Thymus (tissue), 11 donors: ENCODE results near the gene GAK. TPM values are rescaled to one million over a fixed set of nuclear protein-coding genes. Genes with fewer than 3 reads are reported as not detected.
"Not testable (repeated sequence)": the region's sequence is repeated elsewhere in the genome, so short reads cannot be mapped to it uniquely, and the experiment has no call there.

ENCODE experiments used
- DNase-seq, 9 donors: peaks; one replicate each; pipeline ENCODE4 v3.0.0-alpha.2; 2013; ENCODE audit warnings: low spot score in 9 of 9, low read depth in 6 of 9, missing footprints in 1 of 9
- H3K27ac ChIP-seq, 2 donors: one replicate each; pipeline ENCODE4 v1.5.1; 2013; ENCODE audit warnings: control low read depth in 1 of 2, low read depth in 1 of 2, low read length in 1 of 2, mild to moderate bottlenecking in 1 of 2, moderate library complexity in 1 of 2
- H3K27me3 ChIP-seq, 2 donors: one replicate each; pipeline ENCODE4 v1.5.1; 2013; ENCODE audit warnings: low read length in 1 of 2; ENCODE audit not compliant: control insufficient read depth in 2 of 2, insufficient read depth in 1 of 2
- H3K36me3 ChIP-seq, 2 donors: one replicate each; pipeline ENCODE4 v1.5.1; 2013; ENCODE audit warnings: low read length in 1 of 2, mild to moderate bottlenecking in 1 of 2, moderate library complexity in 1 of 2; ENCODE audit not compliant: control insufficient read depth in 2 of 2, insufficient read depth in 2 of 2
- H3K4me1 ChIP-seq, 2 donors: one replicate each; pipeline ENCODE4 v1.5.1; 2013; ENCODE audit warnings: low read length in 2 of 2; ENCODE audit not compliant: control insufficient read depth in 2 of 2, insufficient read depth in 2 of 2
- H3K4me3 ChIP-seq, 2 donors: one replicate each; pipeline ENCODE4 v1.5.1; 2013; ENCODE audit warnings: low read length in 2 of 2, control low read depth in 1 of 2, mild to moderate bottlenecking in 1 of 2
- H3K9me3 ChIP-seq, 2 donors: one replicate each; pipeline ENCODE4 v1.5.1; 2013; ENCODE audit warnings: low read length in 1 of 2, mild to moderate bottlenecking in 1 of 2; ENCODE audit not compliant: control insufficient read depth in 2 of 2, insufficient read depth in 1 of 2
- WGBS: extraction: QIAGEN DNeasy Blood & Tissue Kit; methylation state at CpG from one replicate; pipeline ENCODE4 v1.1.7; 2013; 5-methylcytosine and 5-hydroxymethylcytosine counted together
- polyA plus RNA-seq: library from polyadenylated mRNA; stranded (reverse); fragments of 200-250 nt; gene quantifications from one replicate; pipeline ENCODE4 v1.2.3, GENCODE V29; 2013
- total RNA-seq: library from RNA; stranded (reverse); fragments of 120-200 nt; gene quantifications from one replicate; pipeline ENCODE4 v1.2.4, GENCODE V29; 2013
- donor health status: healthy.

Gene GAK
- total and polyA plus RNA-seq, 2 donors = 47.5 to 230 TPM

DNA sequence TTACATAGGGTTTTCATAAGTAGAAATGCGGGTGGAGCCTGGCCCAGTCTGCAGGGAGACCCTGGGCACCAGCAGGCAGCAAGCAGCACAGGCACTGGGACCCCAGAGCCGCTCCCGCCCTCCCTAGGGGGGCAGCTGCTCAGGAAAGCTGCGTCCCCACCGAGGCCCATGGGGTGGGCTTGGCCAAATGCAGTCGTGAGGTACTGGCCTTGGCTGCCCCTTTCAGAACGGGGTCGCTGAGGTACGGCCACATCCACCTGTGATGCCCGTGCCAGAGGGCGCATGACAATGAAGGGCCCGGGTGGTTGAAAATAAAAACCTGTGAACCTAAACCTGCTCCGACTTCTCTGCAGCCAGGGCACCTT lies 16.8 kb upstream of the GAK start:
- Histone ChIP-seq H3K4me3 (no peak overlapping the region), H3K27me3 (peaks cover 0 to 18% of the 10 kb centered on the region in 2 donors), H3K4me1 (no peaks in the 10 kb centered on the region), H3K9me3 (no peaks in the 10 kb centered on the region), H3K27ac (no peak overlapping the region), H3K36me3 (peaks cover 6 to 21% of the 10 kb centered on the region in 2 donors)
- WGBS = 92% methylated on average over 13 of the region's 13 CpGs
- DNase-seq = no peak

DNA sequence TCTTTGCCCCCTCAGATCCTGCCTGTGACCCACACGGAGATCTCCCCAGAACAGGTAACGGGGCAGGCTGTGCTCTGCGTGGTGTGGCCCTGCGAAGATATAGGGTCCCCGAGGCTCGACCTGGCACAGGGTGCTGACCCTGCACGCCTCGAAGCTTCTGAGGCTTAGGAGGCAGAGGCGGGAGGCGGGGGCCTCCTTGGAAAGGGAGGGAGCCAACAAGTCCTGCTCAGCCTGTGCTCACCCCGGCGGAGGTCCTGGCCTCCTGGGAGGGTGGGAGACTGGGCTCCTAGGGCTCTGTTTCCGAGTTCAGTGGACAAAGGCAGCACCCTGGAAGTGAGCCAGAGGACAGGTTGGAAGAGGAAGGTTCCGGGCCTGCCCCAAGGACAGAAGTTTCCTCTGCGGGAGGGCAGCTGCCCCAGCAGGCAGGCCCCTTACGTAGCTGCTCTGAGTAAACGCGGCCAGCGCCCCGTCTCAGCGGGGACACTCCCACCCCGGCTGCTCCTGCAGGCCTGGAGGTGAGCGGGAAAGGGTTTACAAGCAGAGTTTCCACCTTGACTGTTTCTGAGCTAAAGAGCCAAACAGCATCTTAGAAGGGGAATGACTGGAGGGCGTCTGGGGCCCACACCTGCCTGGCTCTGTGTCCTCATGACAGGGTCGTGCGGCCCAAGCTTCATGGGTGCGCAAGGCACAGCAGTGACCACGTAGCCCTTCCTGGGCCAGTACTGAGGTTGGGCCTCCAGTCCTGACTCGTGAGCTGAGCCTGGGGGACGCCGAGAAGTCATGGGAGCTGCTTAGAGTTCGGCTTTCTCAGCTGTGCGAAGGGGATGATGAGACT lies 16.2 kb upstream of the GAK start:
- 93% methylated on average over 33 of the region's 33 CpGs for WGBS

DNA sequence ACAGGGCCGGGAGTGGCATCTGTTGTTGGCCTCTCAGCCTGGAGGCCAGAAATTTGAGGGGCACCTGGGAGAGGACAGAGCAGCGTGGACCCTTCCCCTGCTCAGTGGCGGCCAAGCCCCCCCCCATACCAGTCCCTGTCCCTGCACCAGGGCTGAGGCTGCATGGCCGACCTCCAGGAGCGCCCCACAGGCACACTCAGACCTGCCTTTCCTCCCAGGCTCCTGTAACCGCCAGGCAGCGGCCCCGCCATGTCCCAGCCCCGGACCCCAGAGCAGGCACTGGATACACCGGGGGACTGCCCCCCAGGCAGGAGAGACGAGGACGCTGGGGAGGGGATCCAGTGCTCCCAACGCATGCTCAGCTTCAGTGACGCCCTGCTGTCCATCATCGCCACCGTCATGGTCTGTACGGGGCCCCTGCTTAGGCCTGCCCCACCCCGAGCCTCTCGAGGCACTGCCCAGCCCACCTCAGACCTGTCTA lies 15.4 kb upstream of the GAK start:
- WGBS = 96% methylated on average over 19 of the region's 19 CpGs
- Histone ChIP-seq H3K27me3 (peaks cover 0 to 18% of the 10 kb centered on the region in 2 donors), H3K4me1 (no peaks in the 10 kb centered on the region), H3K9me3 (no peaks in the 10 kb centered on the region), H3K27ac (no peak overlapping the region), H3K36me3 (peaks cover 3 to 17% of the 10 kb centered on the region in 2 donors), H3K4me3 (no peak overlapping the region)
- DNase-seq = no peak

More for the DNA sequence above, 16.2 kb upstream of the GAK start:
- Histone ChIP-seq H3K27ac (no peak overlapping the region), H3K27me3 (peaks cover 0 to 18% of the 10 kb centered on the region in 2 donors), H3K36me3 (peaks cover 3 to 22% of the 10 kb centered on the region in 2 donors), H3K4me3 (no peak overlapping the region), H3K4me1 (no peaks in the 10 kb centered on the region), H3K9me3 (no peaks in the 10 kb centered on the region)
- DNase-seq = no peak

DNA sequence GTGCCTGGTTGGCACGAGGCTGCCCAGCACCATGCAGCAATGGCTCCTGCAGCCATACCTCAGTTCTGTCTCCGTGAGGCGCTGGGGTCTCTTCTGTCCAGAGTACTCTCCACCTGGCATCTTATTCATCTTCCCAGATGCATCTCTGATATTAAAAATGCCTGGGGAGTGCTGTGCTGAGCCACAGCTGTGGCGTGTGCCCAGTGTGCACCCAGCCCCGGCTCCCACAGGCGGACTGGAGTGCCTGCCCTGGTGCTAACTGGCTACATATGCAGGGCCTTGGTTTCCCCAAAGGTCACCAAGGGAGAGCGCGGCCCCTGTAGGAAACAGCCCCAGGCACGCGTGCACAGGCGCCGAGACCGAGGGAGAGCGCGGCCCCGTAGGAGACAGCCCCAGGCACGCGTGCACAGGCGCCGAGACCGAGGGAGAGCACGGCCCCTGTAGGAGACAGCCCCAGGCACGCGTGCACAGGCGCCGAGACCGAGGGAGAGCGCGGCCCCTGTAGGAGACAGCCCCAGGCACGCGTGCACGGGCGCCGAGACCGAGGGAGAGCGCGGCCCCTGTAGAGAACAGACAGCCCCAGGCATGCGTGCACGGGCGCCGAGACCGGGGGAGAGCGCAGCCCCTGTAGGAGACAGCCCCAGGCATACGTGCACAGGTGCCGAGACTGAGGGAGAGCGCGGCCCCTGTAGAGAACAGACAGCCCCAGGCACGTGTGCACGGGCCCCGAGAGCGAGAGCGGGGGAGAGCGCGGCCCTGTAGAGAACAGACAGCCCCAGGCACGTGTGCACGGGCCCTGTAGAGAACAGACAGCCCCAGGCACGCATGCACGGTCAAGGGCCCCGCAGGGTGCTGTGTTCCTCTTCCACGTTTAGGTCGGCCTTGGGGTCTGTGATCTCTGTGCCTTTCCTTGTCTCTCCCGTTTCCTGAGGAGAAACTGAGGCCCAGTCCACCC lies 14.7 kb upstream of the GAK start:
- no peaks in the 10 kb centered on the region for H3K9me3 ChIP-seq
- H3K4me1 ChIP-seq = no peaks in the 10 kb centered on the region
- H3K36me3 ChIP-seq = peaks cover 3 to 17% of the 10 kb centered on the region in 2 donors
- 70% methylated on average over 62 of the region's 62 CpGs for WGBS
- peak in 2 of 9 donors; percentile 22 to 33 for DNase-seq
- H3K27ac ChIP-seq = no peak overlapping the region
- H3K27me3 ChIP-seq = peaks cover 0 to 18% of the 10 kb centered on the region in 2 donors
- H3K4me3 ChIP-seq = no peak overlapping the region

DNA sequence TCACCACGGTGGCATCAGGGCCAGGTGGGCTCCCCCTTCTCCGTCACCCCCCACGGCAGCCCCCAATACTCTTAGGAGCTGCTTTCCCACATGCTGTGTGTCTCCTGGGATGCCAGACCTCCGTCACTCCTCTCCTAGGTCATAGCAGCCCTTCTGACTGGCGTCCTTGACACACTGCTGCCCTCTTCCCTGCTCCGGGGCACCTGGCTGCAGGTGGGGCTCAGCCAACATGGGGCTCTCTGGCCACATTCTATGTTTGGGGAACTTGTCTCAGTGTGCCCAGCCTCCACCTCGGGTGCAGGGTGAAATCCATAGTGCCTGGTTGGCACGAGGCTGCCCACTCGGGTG lies 14.0 kb upstream of the GAK start:
- H3K4me1 ChIP-seq = no peaks in the 10 kb centered on the region
- H3K27me3 ChIP-seq = peaks cover 0 to 18% of the 10 kb centered on the region in 2 donors
- peaks cover 0 to 10% of the 10 kb centered on the region in 2 donors for H3K36me3 ChIP-seq
- no peaks in the 10 kb centered on the region for H3K9me3 ChIP-seq
- H3K27ac ChIP-seq = no peak overlapping the region
- DNase-seq = no peak
- no peak overlapping the region for H3K4me3 ChIP-seq
- WGBS = 86% methylated on average over 9 of the region's 9 CpGs

DNA sequence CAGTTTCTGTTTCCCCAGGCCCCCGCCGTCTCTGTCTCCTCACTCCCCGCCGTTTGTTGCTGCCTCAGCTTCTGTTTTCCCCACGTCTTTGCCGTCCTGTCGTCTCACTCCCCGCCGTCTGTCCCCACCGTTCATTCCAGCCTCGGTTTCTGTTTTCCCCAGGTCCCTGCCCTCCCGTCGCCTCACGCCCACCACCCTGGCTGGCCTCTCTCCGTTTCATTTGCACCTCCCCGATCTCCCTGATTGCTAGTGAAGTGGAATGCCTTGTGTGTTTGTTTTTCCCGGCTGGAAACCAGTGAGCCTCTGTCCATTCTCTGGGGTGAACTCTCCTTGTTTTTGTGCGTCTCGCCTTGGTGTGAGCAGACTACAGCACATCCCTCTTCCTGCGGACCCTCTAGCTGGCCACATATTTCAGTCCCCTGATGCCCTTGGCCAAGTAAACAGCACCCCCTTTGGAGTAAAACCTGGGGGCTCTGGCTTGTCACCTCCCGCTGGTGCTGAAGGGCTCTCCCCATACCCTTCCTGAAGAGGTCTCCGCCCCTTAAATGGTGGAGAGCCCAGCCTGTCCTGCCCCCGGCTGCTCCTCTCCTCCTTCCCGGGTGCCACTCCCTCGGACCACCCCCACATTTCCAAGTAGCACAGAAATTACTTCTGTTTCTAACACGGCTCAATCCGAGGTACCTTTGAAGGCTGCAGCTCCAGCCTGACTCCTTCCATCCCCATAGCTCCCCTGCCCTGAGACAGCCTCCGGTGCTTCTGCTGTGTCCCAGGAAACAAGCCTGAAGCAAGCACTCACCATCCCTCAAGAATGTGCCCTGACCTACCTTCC lies 13.4 kb upstream of the GAK start:
- no peak for DNase-seq
- 86% methylated on average over 28 of the region's 28 CpGs for WGBS
- Histone ChIP-seq H3K4me3 (no peak overlapping the region), H3K27me3 (peaks cover 0 to 18% of the 10 kb centered on the region in 2 donors), H3K9me3 (no peaks in the 10 kb centered on the region), H3K27ac (no peak overlapping the region), H3K4me1 (no peaks in the 10 kb centered on the region), H3K36me3 (peaks cover 0 to 10% of the 10 kb centered on the region in 2 donors)

DNA sequence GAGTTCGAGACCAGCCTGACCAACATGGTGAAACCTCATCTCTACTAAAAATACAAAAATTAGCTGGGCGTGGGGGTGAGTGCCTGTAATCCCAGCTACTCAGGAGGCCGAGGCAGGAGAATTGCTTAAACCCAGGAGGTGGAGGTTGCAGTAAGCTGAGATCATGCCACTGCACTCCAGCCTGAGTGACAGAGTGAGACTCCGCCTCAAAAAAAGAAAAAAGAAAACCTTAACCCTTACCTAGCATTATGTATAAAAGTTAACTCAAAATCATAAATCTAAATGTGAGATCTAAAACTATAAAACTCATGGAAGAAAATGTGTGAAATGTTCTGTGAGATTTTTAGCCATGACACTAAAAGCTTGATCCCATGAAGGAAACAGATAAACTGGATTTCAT lies 7.4 kb upstream of the GAK start:
- not testable (repeated sequence) for H3K27ac ChIP-seq, H3K36me3 ChIP-seq, H3K9me3 ChIP-seq, H3K27me3 ChIP-seq, H3K4me3 ChIP-seq, H3K4me1 ChIP-seq, DNase-seq
- 97% methylated on average over 4 of the region's 4 CpGs for WGBS

DNA sequence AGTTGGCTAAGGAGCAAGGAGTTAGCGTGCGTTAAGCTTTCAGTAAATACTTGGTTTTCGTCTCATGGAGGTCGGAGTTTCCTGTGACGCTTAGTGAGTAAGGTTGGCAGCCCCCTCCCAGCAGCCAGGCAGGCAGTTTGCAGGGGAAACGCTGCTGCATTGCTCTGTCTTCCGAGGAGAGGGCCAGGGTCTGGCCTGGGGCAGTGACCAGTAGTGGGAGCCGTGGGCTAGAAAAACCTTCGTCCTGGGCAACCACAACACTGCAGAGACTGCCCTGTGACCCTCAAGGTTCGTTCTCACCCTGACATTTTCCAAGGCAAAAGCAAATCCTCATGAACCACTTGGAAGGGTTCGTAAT lies 576 bp upstream of the GAK start:
- 7% methylated on average over 11 of the region's 11 CpGs for WGBS
- peaks cover 19 to 21% of the 10 kb centered on the region in 2 donors for H3K4me1 ChIP-seq
- no peaks in the 10 kb centered on the region for H3K27me3 ChIP-seq
- DNase-seq = no peak
- H3K36me3 ChIP-seq = peaks cover 3 to 4% of the 10 kb centered on the region in 2 donors
- H3K4me3 ChIP-seq = peak overlapping the region; percentile 93 to 96
- peak overlapping the region; percentile 88 to 89 for H3K27ac ChIP-seq
- no peaks in the 10 kb centered on the region for H3K9me3 ChIP-seq
